PC-9 (cell line): ENCODE data around the gene KBTBD13. TPM values are rescaled to one million over a fixed set of nuclear protein-coding genes. Genes with fewer than 3 reads are reported as not detected.

Source experiments
- BruUV-seq: library from RNA; stranded (reverse); fragments of 400-500 nt; replicated peaks from 2 replicates; lab custom pipeline; 2021; lab: Mats Ljungman, UMichigan
- CTCF ChIA-PET: fragments of 300-600 bp; sonication (Branson Sonifier 250); formaldehyde crosslinking; loops from one replicate; lab custom pipeline; 2022; ENCODE audit warnings: antibody characterized with exemption; lab: Charles Lee
- POLR2A ChIA-PET: fragments of 300-600 bp; sonication (Branson Sonifier 250); formaldehyde crosslinking; loops from one replicate; lab custom pipeline; 2022; ENCODE audit warnings: antibody characterized with exemption; ENCODE audit not compliant: unreplicated experiment; lab: Charles Lee
- DNase-seq, 2 experiments: peaks; one replicate each; pipeline versions ENCODE4 v3.0.0 to v3.0.0-alpha.2; 2015 to 2022; ENCODE audit warnings: mixed read lengths in 1 of 2
- H2AFZ ChIP-seq: fragments of 200-600 bp; sonication (generic); 2 replicates; pipeline ENCODE4 v1.8.1; 2017; ENCODE audit warnings: antibody characterized with exemption
- H3F3A ChIP-seq: fragments of 200-600 bp; sonication (generic); 2 replicates; pipeline ENCODE4 v1.8.1; 2017; ENCODE audit warnings: antibody characterized with exemption, mild to moderate bottlenecking, low read depth; ENCODE audit not compliant: insufficient read depth
- H3K27ac ChIP-seq: fragments of 200-600 bp; sonication (generic); 2 replicates; pipeline ENCODE4 v1.6.1; 2016; ENCODE audit warnings: mixed run types
- H3K27me3 ChIP-seq: fragments of 200-600 bp; sonication (generic); 2 replicates; pipeline ENCODE4 v1.6.1; 2016; ENCODE audit warnings: low read depth, mixed run types; ENCODE audit not compliant: insufficient read depth
- H3K36me3 ChIP-seq: fragments of 200-600 bp; sonication (generic); 2 replicates; pipeline ENCODE4 v1.6.1; 2016; ENCODE audit warnings: low read depth, mixed run types
- H3K4me1 ChIP-seq: fragments of 200-600 bp; sonication (generic); replicated peaks from 2 replicates; pipeline ENCODE4 v1.6.1; 2016; ENCODE audit warnings: mixed run types; ENCODE audit not compliant: insufficient read depth
- H3K4me2 ChIP-seq: fragments of 200-600 bp; sonication (generic); 2 replicates; pipeline ENCODE4 v1.6.1; 2017; ENCODE audit warnings: mixed run types
- H3K4me3 ChIP-seq: fragments of 200-600 bp; sonication (generic); 2 replicates; pipeline ENCODE4 v1.6.1; 2016; ENCODE audit warnings: mixed run types
- H3K79me2 ChIP-seq: fragments of 200-600 bp; sonication (generic); 2 replicates; pipeline ENCODE4 v1.6.1; 2017; ENCODE audit warnings: low read depth, mixed run types
- H3K9me2 ChIP-seq: fragments of 200-600 bp; sonication (generic); 2 replicates; pipeline ENCODE4 v1.8.1; 2017; ENCODE audit warnings: mild to moderate bottlenecking; ENCODE audit not compliant: insufficient read depth
- H3K9me3 ChIP-seq: fragments of 200-600 bp; sonication (generic); 2 replicates; pipeline ENCODE4 v1.8.1; 2016; ENCODE audit warnings: low read depth; ENCODE audit not compliant: insufficient read depth
- H4K20me1 ChIP-seq: fragments of 200-600 bp; sonication (generic); 2 replicates; pipeline ENCODE4 v1.8.1; 2017; ENCODE audit not compliant: insufficient read depth
- CTCF ChIP-seq: fragments of 200-600 bp; sonication (generic); conservative IDR thresholded peaks from 2 replicates; pipeline ENCODE4 v1.6.1; 2017; ENCODE audit warnings: mixed run types, antibody characterized with exemption, mild to moderate bottlenecking, moderate library complexity
- EZH2 ChIP-seq: fragments of 200-600 bp; sonication (generic); IDR thresholded peaks from 2 replicates; pipeline ENCODE4 v1.8.0; 2017; ENCODE audit warnings: antibody characterized with exemption, low read depth
- intact Hi-C: fragments of 100-400 bp; cut with micrococcal nuclease; formaldehyde crosslinking; loops from one replicate; pipeline ENCODE4 v1.10.0; 2022; ENCODE audit not compliant: unreplicated experiment
- total RNA-seq: library from RNA; stranded (reverse); gene quantifications from 2 replicates; pipeline ENCODE4 v1.2.3, GENCODE V29; 2021

Gene KBTBD13
- total RNA-seq, 1 experiment from 2014 or later, result not detected

- Histone ChIP-seq H3F3A (no peaks in the 10 kb centered on the region), H3K79me2 (no peaks in the 10 kb centered on the region), H3K4me3 (no peak overlapping the region), H3K9me2 (no peaks in the 10 kb centered on the region), H3K4me1 (no peaks in the 10 kb centered on the region), H3K27me3 (no peaks in the 10 kb centered on the region), H3K36me3 (no peaks in the 10 kb centered on the region), H3K9me3 (no peaks in the 10 kb centered on the region), H4K20me1 (no peaks in the 10 kb centered on the region), H3K27ac (no peak overlapping the region), H2AFZ (no peak overlapping the region), H3K4me2 (no peak overlapping the region)
- ChIA-PET CTCF (no interaction called here), POLR2A (no interaction called here)
- TF ChIP-seq CTCF (no peak), EZH2 (no peak)
- no TSS peak for BruUV-seq
- no peak for DNase-seq
- intact Hi-C loops, result no loop called here
These were observed 17.9 kb downstream of the KBTBD13 start for GRCh38 chr15:65094294-65094995.

- CTCF ChIA-PET, result no interaction called here
- intact Hi-C loops, result no loop called here
- Histone ChIP-seq H3K27me3 (no peaks in the 10 kb centered on the region), H3K79me2 (no peaks in the 10 kb centered on the region), H3K4me3 (no peak overlapping the region), H3K4me1 (no peaks in the 10 kb centered on the region), H3K27ac (no peak overlapping the region), H3K9me2 (no peaks in the 10 kb centered on the region), H4K20me1 (no peaks in the 10 kb centered on the region), H3K9me3 (no peaks in the 10 kb centered on the region), H3K4me2 (no peak overlapping the region), H2AFZ (no peak overlapping the region), H3F3A (no peaks in the 10 kb centered on the region), H3K36me3 (no peaks in the 10 kb centered on the region)
- BruUV-seq, result no TSS peak
- no peak for DNase-seq
- no peak for TF ChIP-seq CTCF
- TF ChIP-seq EZH2, result no peak
- POLR2A ChIA-PET, result no interaction called here
These were observed 18.6 kb downstream of the KBTBD13 start for GRCh38 chr15:65095011-65095746.

- no TSS peak for BruUV-seq
These were observed 19.2 kb downstream of the KBTBD13 start for GRCh38 chr15:65095747-65096104.

More at GRCh38 chr15:65095747-65096104, 19.2 kb downstream of the KBTBD13 start:
- H3K27ac ChIP-seq, result no peak overlapping the region
- H2AFZ ChIP-seq, result no peak overlapping the region
- no peaks in the 10 kb centered on the region for H3K27me3 ChIP-seq
- no peak overlapping the region for H3K4me2 ChIP-seq
- intact Hi-C loops, result no loop called here
- no peak overlapping the region for H3K4me3 ChIP-seq
- ChIA-PET POLR2A (no interaction called here), CTCF (interaction anchor here (0.6 kb wide), 1 partner anchor 1260 kb away, joined by 3 read pairs; no protein-coding TSS in a partner anchor)
- no peaks in the 10 kb centered on the region for H3K79me2 ChIP-seq
- H3K36me3 ChIP-seq, result no peaks in the 10 kb centered on the region
- no peaks in the 10 kb centered on the region for H4K20me1 ChIP-seq
- DNase-seq, result no peak
- H3F3A ChIP-seq, result no peaks in the 10 kb centered on the region
- no peak for TF ChIP-seq CTCF
- no peak for TF ChIP-seq EZH2
- H3K9me2 ChIP-seq, result no peaks in the 10 kb centered on the region
- H3K9me3 ChIP-seq, result no peaks in the 10 kb centered on the region
- H3K4me1 ChIP-seq, result no peaks in the 10 kb centered on the region
